B cell (primary cell): ENCODE results near the gene MGAT5. TPM values are rescaled to one million over a fixed set of nuclear protein-coding genes. Genes with fewer than 3 reads are reported as not detected.

Experiments used
- ATAC-seq: fragments of 200-7000 bp; cut with Tn5 transposase; one replicate; pipeline ENCODE4 v1.10.0; 2021; ENCODE audit warnings: low read depth, mild to moderate bottlenecking, moderate number of reproducible peaks, moderate library complexity
- CTCF ChIA-PET: fragments of 350-600 bp; sonication (Branson Sonifier 250); formaldehyde crosslinking; loops from one replicate; lab custom pipeline; 2021; ENCODE audit warnings: antibody characterized with exemption, inconsistent platforms; lab: Charles Lee
- POLR2A ChIA-PET: fragments of 350-600 bp; sonication (Branson Sonifier 250); formaldehyde crosslinking; loops from one replicate; lab custom pipeline; 2021; ENCODE audit warnings: antibody characterized with exemption; lab: Charles Lee
- DNase-seq: peaks from one replicate; pipeline ENCODE4 v3.0.0; 2013
- H2AFZ ChIP-seq: 2 replicates; pipeline ENCODE4 v1.6.1; 2012; ENCODE audit warnings: mild to moderate bottlenecking, low read depth, low read length; ENCODE audit not compliant: insufficient read depth, poor library complexity, severe bottlenecking
- H3K27ac ChIP-seq, 2 donors: 1 replicate in 1 of 2; 2 replicates in 1 of 2; pipeline ENCODE4 v1.5.1; 2012 to 2013; ENCODE audit warnings: low read length in 2 of 2, mild to moderate bottlenecking in 2 of 2, moderate library complexity in 1 of 2
- H3K27me3 ChIP-seq, 4 experiments: fragments of 200-600 bp in 1 of 4; sonication (generic) in 1 of 4; replicated peaks in 1 of 4; 1 replicate in 2 of 4; 2 replicates in 2 of 4; pipeline versions ENCODE4 v1.6.1 to v1.7.0; 2013 to 2016; ENCODE audit warnings: low read length in 3 of 4, mild to moderate bottlenecking in 2 of 4, mixed read lengths in 1 of 4, moderate library complexity in 1 of 4; ENCODE audit not compliant: insufficient read depth in 4 of 4, control insufficient read depth in 3 of 4; ENCODE audit errors: control extremely low read depth in 1 of 4
- H3K36me3 ChIP-seq, 2 experiments: replicated peaks in 1 of 2; 1 replicate in 1 of 2; 2 replicates in 1 of 2; pipeline versions ENCODE4 v1.6.1 to v1.7.1; 2013; ENCODE audit warnings: low read length in 1 of 2; ENCODE audit not compliant: insufficient read depth in 2 of 2, control insufficient read depth in 1 of 2; ENCODE audit errors: control extremely low read depth in 1 of 2, extremely low read depth in 1 of 2
- H3K4me1 ChIP-seq, 2 donors: fragments of 200-600 bp in 1 of 2; sonication (generic) in 1 of 2; 1 replicate in 1 of 2; 2 replicates in 1 of 2; pipeline versions ENCODE4 v1.5.1 to v1.6.1; 2013 to 2017; ENCODE audit warnings: low read length in 2 of 2; ENCODE audit not compliant: control insufficient read depth in 2 of 2, insufficient read depth in 2 of 2
- H3K4me2 ChIP-seq: replicated peaks from 2 replicates; pipeline ENCODE3; 2012; ENCODE audit warnings: mild to moderate bottlenecking, low read depth, low read length; ENCODE audit not compliant: poor library complexity, severe bottlenecking
- H3K4me3 ChIP-seq, 5 experiments: fragments of 200-600 bp in 1 of 5; sonication (generic) in 1 of 5; 1 replicate in 3 of 5; 2 replicates in 2 of 5; pipeline versions ENCODE4 v1.5.1 to v1.7.0; 2011 to 2016; ENCODE audit warnings: low read length in 4 of 5, mild to moderate bottlenecking in 4 of 5, low read depth in 2 of 5, control low read depth in 1 of 5, moderate library complexity in 1 of 5; ENCODE audit not compliant: insufficient read depth in 1 of 5; ENCODE audit errors: control extremely low read depth in 1 of 5, extremely low read depth in 1 of 5
- H3K79me2 ChIP-seq: fragments of 200-600 bp; sonication (generic); one replicate; pipeline ENCODE4 v1.6.0; 2016; ENCODE audit warnings: low read length; ENCODE audit not compliant: control insufficient read depth, insufficient read depth
- H3K9ac ChIP-seq: fragments of 200-600 bp; sonication (generic); 2 replicates; pipeline ENCODE4 v1.6.1; 2017; ENCODE audit warnings: mild to moderate bottlenecking, low read length, moderate library complexity
- H3K9me3 ChIP-seq, 3 donors: one replicate each; pipeline versions ENCODE4 v1.6.1 to v1.7.1; 2013; ENCODE audit warnings: low read length in 2 of 3; ENCODE audit not compliant: control insufficient read depth in 2 of 3, insufficient read depth in 1 of 3; ENCODE audit errors: control extremely low read depth in 1 of 3
- H4K20me1 ChIP-seq: 2 replicates; pipeline ENCODE4 v1.6.0; 2012; ENCODE audit warnings: mild to moderate bottlenecking, low read length; ENCODE audit not compliant: insufficient read depth, control insufficient read depth, poor library complexity, severe bottlenecking
- H3K27ac Mint-ChIP-seq: one replicate; pipeline ENCODE4 v1.8.0; 2021; ENCODE audit warnings: mixed read lengths
- H3K27me3 Mint-ChIP-seq: one replicate; pipeline ENCODE4 v1.8.0; 2021; ENCODE audit warnings: mixed read lengths
- H3K4me1 Mint-ChIP-seq: one replicate; pipeline ENCODE4 v1.8.0; 2021; ENCODE audit warnings: mixed read lengths
- H3K4me3 Mint-ChIP-seq: one replicate; pipeline ENCODE4 v1.8.0; 2021; ENCODE audit warnings: mixed read lengths
- H3K9me3 Mint-ChIP-seq: one replicate; pipeline ENCODE4 v1.8.0; 2022; ENCODE audit warnings: mixed read lengths; ENCODE audit not compliant: insufficient read depth
- CTCF ChIP-seq: fragments of 200-600 bp; IDR thresholded peaks from one replicate; pipeline ENCODE4 v1.8.0; 2022; ENCODE audit warnings: antibody characterized with exemption, mild to moderate bottlenecking
- EZH2 ChIP-seq: IDR thresholded peaks from 2 replicates; pipeline ENCODE4 v1.6.1; 2012; ENCODE audit warnings: borderline replicate concordance, low read depth, mild to moderate bottlenecking, moderate library complexity, low read length; ENCODE audit not compliant: insufficient read depth, poor library complexity, severe bottlenecking
- WGBS: methylation state at CpG from one replicate; pipeline ENCODE4 v1.1.5; 2013; ENCODE audit warnings: missing lambda C conversion rate; ENCODE audit not compliant: insufficient coverage; 5-methylcytosine and 5-hydroxymethylcytosine counted together
- intact Hi-C: fragments of 100-400 bp; cut with micrococcal nuclease; formaldehyde crosslinking; loops from one replicate; pipeline ENCODE4 v1.10.0; 2022
- polyA plus RNA-seq: library from polyadenylated mRNA; depleted of rRNA; stranded (reverse); fragments of >200 nt; gene quantifications from 2 replicates; pipeline ENCODE4 v1.2.3, GENCODE V29; 2012
- total RNA-seq, 2 donors: library from RNA; stranded (reverse); fragments of 120-200 nt in 1 of 2; gene quantifications; 1 replicate in 1 of 2; 2 replicates in 1 of 2; pipeline versions ENCODE4 v1.2.3 to v1.2.4, GENCODE V29; 2013 to 2022

MGAT5 gene
- total and polyA plus RNA-seq, 2 donors (not counting 1 experiment from before 2014, with no cell fraction given), result 27.2 to 184 TPM

- Histone ChIP-seq H3K36me3 (no peaks in the 10 kb centered on the region), H3K4me2 (no peak overlapping the region), H3K79me2 (peaks cover 98% of the 10 kb centered on the region), H3K9me3 (no peaks in the 10 kb centered on the region), H4K20me1 (peaks cover 20% of the 10 kb centered on the region), H3K4me1 (peaks cover 72 to 76% of the 10 kb centered on the region in 2 donors), H3K4me3 (no peak overlapping the region), H3K9ac (no peak overlapping the region), H3K27ac (peak overlapping the region in 1 of 2 donors; percentile 0), H3K27me3 (no peaks in the 10 kb centered on the region), H2AFZ (no peak overlapping the region)
- POLR2A ChIA-PET, result interaction anchor here (0.6 to 0.7 kb wide), 3 partner anchors 15 to 74 kb away, joined by 3 to 5 read pairs (median 4); no protein-coding TSS in a partner anchor
- Mint-ChIP-seq H3K27ac (no peak overlapping the region), H3K9me3 (no peaks in the 10 kb centered on the region), H3K4me3 (no peak overlapping the region), H3K27me3 (no peaks in the 10 kb centered on the region), H3K4me1 (peaks cover 82% of the 10 kb centered on the region)
- CTCF ChIA-PET, result interaction anchor here (0.6 to 9.5 kb wide), 9 partner anchors 12 to 355 kb away, joined by 3 to 197 read pairs (median 4); partner anchors contain the start of gene MGAT5
- WGBS, result no CpG with 5 or more reads among the region's 2 CpGs
- intact Hi-C loops, result loop anchor here (5.0 kb wide), 1 partner anchor 33 kb away; no protein-coding TSS in a partner anchor
- DNase-seq, result no peak
- no peak for ATAC-seq
- TF ChIP-seq EZH2, result no peak
- no peak for TF ChIP-seq CTCF
These were observed 13.8 kb upstream of the MGAT5 start for GRCh38 chr2:134240061-134240460.

GRCh38 chr2:134241911-134242310 lies 12.0 kb upstream of the MGAT5 start:
- TF ChIP-seq CTCF (no peak), EZH2 (no peak)
- no peak for DNase-seq
- Mint-ChIP-seq H3K9me3 (no peaks in the 10 kb centered on the region), H3K4me1 (peaks cover 81% of the 10 kb centered on the region), H3K27ac (peak overlapping the region; percentile 68), H3K27me3 (no peaks in the 10 kb centered on the region), H3K4me3 (no peak overlapping the region)
- Histone ChIP-seq H3K4me2 (no peak overlapping the region), H3K27ac (peak overlapping the region in 1 of 2 donors; percentile 72), H3K9ac (no peak overlapping the region), H3K36me3 (no peaks in the 10 kb centered on the region), H3K79me2 (peaks cover 98% of the 10 kb centered on the region), H3K4me1 (peaks cover 73 to 79% of the 10 kb centered on the region in 2 donors), H3K27me3 (no peaks in the 10 kb centered on the region), H3K9me3 (no peaks in the 10 kb centered on the region), H4K20me1 (peaks cover 9% of the 10 kb centered on the region), H3K4me3 (no peak overlapping the region), H2AFZ (no peak overlapping the region)
- intact Hi-C loops, result loop anchor here (1.0 to 5.0 kb wide), 2 partner anchors 8 to 35 kb away; no protein-coding TSS in a partner anchor
- no peak for ATAC-seq
- POLR2A ChIA-PET, result interaction anchor here (0.8 kb wide), 1 partner anchor 9 kb away, joined by 3 read pairs; no protein-coding TSS in a partner anchor
- CTCF ChIA-PET, result interaction anchor here (1.5 to 9.5 kb wide), 7 partner anchors 13 to 354 kb away, joined by 6 to 197 read pairs (median 60); partner anchors contain the start of gene MGAT5
- no CpG with 5 or more reads among the region's 2 CpGs for WGBS
